Hematopoietic multipotent progenitor cell treated with erythropoietin and hydrocortisone succinate and interleukin-3 and kit ligand, for 4 days (in vitro differentiated cells): ENCODE measurements around the gene SPINK13.
"Not testable (repeated sequence)": the region's sequence is repeated elsewhere in the genome, so short reads cannot be mapped to it uniquely, and the experiment has no call there.

Experiments used
- DNase-seq: peaks from one replicate; pipeline ENCODE4 v3.0.0-alpha.2; 2015

The SPINK13 gene

GRCh38 chr5:148314187-148314586, 45.6 kb downstream of the SPINK13 start:
- DNase-seq = no peak

- DNase-seq = no peak
These were observed 46.1 kb downstream of the SPINK13 start for GRCh38 chr5:148314731-148315130.

GRCh38 chr5:148320011-148320963, 51.7 kb downstream of the SPINK13 start:
- DNase-seq = not testable (repeated sequence)

- no peak for DNase-seq
These were observed 64.8 kb downstream of the SPINK13 start for GRCh38 chr5:148333262-148333849.

GRCh38 chr5:148335259-148335658, 66.7 kb downstream of the SPINK13 start, which contains the start of gene SPINK9:
Gene SPINK9, plus strand, starts transcription at chr5:148335559. Its CDS starts 55 bp downstream, at chr5:148335614.
- DNase-seq = no peak
